IPS-20b (cell line): ENCODE measurements around the gene DEPP1.

Experiments
- H3K27ac ChIP-seq: one replicate; pipeline ENCODE4 v1.5.1; 2013; ENCODE audit warnings: low read length
- H3K27me3 ChIP-seq: 2 replicates; pipeline ENCODE4 v1.6.1; 2013; ENCODE audit warnings: mild to moderate bottlenecking, low read length, inconsistent platforms; ENCODE audit not compliant: insufficient read depth
- H3K36me3 ChIP-seq: 2 replicates; pipeline ENCODE4 v1.6.1; 2013; ENCODE audit warnings: low read depth, mild to moderate bottlenecking, inconsistent platforms, low read length, moderate library complexity; ENCODE audit not compliant: insufficient read depth
- H3K4me1 ChIP-seq: 2 replicates; pipeline ENCODE4 v1.6.1; 2013; ENCODE audit warnings: mild to moderate bottlenecking, control low read depth, inconsistent platforms, low read length, moderate library complexity; ENCODE audit not compliant: insufficient read depth
- H3K4me3 ChIP-seq: 2 replicates; pipeline ENCODE4 v1.5.1; 2013; ENCODE audit warnings: mild to moderate bottlenecking, low read length, inconsistent platforms
- H3K9ac ChIP-seq: 2 replicates; pipeline ENCODE4 v1.6.1; 2013; ENCODE audit warnings: low read depth, mild to moderate bottlenecking, inconsistent platforms, low read length, moderate library complexity
- H3K9me3 ChIP-seq: 2 replicates; pipeline ENCODE4 v1.6.1; 2013; ENCODE audit warnings: mild to moderate bottlenecking, low read depth, low read length, inconsistent platforms; ENCODE audit not compliant: insufficient read depth

DEPP1 gene

DNA sequence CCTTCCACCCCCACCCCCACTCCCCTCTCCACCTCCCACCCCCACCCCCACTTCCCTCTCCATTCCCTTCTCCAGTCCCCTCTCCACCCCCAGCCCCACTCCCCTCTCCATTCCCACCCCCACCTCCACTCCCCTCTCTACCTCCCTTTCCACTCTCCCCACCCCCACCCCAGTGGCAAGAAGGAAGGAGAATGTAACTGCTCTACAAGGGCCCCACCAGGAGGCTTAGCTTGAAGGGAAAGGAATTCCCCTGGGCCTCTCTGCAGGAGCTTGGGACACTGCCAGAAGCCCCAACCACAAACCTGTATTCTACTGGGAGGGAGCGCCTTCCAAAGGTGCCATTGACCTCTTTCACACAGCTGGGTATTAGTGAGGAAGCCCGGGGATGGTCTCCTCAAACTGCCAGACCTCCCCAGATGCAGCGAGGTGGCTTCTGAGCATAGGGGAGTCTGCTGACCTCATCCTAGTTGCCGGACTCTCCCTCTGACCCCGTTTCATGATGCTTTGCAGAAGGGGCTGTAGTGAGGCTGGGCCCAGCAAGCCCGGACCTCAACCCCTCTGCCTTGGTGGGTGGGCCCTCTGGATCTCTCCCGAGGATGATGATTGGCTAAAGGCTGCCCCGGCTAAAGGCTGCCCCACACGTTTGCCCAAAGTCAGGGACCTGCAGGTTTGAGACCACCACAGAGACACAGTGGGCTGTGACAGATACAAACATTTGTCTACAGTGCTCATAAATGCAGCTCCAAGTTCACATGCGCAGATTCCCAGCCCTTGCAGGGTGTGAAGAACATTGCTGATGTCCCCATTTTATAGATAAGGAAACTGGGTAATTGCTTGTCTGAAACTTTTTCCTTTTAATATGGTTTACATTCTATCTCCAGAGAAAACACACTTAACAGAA is 2.9 kb downstream of the DEPP1 start:
- no peak overlapping the region for H3K27ac ChIP-seq
- H3K9me3 ChIP-seq, result no peaks in the 10 kb centered on the region
- peaks cover 4% of the 10 kb centered on the region for H3K27me3 ChIP-seq
- H3K36me3 ChIP-seq, result no peaks in the 10 kb centered on the region
- H3K4me3 ChIP-seq, result peak overlapping the region; percentile 48; the same call in 1 of the 2 replicates
- no peak overlapping the region; the same call in 1 of the 2 replicates for H3K9ac ChIP-seq
- peaks cover 40% of the 10 kb centered on the region; the same call in 1 of the 2 replicates for H3K4me1 ChIP-seq

DNA sequence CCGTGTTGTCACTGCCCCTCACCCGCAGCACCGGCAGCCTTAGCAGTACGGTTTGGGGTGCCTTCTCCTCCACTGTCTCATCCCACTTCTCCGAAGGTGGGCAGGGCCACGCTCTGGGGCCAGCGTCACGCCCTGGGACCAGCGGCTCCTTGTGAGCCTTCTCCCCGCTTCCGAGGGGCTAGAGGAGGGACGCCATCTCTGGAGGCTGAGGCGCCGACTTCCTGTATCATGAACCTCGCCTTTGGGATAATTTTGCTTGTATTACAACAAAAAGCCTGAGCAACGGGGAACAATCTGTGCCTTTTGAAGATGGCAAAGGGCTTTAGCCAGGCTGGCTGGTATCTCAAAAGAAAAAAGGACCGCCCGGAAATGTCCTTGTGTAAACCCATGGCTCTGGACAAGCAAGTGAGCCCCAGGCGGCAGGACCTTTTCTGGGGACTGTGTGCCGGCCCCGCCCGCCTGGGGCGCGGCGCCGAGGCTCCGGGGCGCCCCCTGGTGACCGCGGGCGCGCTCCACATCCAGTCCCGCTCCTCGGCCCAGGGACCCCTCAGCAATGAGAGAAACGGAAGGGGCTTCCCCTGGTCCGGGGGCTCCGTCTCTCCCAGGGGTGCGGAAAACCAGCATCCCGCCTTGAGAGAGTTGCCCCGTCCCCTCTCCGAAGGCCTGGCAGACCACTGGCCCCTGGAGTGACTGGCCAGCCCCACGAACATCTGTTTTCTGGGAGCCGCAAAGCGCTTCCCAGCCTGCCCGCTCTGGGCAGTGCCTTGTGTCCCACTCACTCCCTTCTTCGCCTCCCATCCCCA is 3.8 kb downstream of the DEPP1 start:
- H3K4me1 ChIP-seq, result peaks cover 32% of the 10 kb centered on the region; the same call in 1 of the 2 replicates
- no peak overlapping the region for H3K27ac ChIP-seq
- H3K4me3 ChIP-seq, result peak overlapping the region; percentile 71
- H3K36me3 ChIP-seq, result no peaks in the 10 kb centered on the region
- no peaks in the 10 kb centered on the region for H3K9me3 ChIP-seq
- H3K9ac ChIP-seq, result peak overlapping the region; percentile 75; the same call in 1 of the 2 replicates
- no peaks in the 10 kb centered on the region; the same call in 1 of the 2 replicates for H3K27me3 ChIP-seq

DNA sequence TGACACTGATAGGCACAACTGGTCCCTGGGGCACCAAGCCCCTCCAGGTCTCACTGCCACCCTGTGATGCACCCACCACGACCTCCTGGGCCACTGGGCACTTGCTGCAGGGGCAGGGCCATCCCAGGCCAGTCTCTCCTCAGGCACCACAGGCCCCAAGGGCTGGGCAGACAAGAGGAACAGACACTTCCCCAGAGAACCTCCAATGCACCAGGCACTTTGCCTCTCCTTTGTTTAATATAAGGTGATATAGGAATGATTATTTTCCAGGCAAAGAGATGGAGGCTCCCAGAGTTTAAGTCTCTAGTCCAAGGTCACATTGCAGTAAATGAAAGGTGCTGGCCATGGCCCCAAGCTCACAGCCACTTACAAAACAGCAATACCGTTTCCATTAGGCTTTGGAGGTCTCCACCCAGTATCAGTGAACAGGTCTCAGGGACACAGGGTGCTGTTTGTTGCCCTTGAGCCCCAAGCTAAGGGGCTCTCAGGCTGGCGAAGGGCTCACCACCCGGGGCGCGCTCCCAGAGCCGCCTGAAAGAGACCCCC is 4.5 kb downstream of the DEPP1 start:
- Histone ChIP-seq H3K9ac (peak overlapping the region; percentile 75; the same call in 1 of the 2 replicates), H3K9me3 (no peaks in the 10 kb centered on the region), H3K4me1 (peaks cover 28% of the 10 kb centered on the region; the same call in 1 of the 2 replicates), H3K27me3 (no peaks in the 10 kb centered on the region; the same call in 1 of the 2 replicates), H3K4me3 (peak overlapping the region; percentile 71; the same call in 1 of the 2 replicates), H3K27ac (no peak overlapping the region), H3K36me3 (no peaks in the 10 kb centered on the region)

GRCh38 chr10:44973323-44974081 is 5.1 kb downstream of the DEPP1 start:
- Histone ChIP-seq H3K4me1 (peaks cover 23% of the 10 kb centered on the region; the same call in 1 of the 2 replicates), H3K9ac (no peak overlapping the region), H3K27ac (no peak overlapping the region), H3K36me3 (no peaks in the 10 kb centered on the region), H3K27me3 (no peaks in the 10 kb centered on the region; the same call in 1 of the 2 replicates), H3K4me3 (peak overlapping the region; percentile 71; the same call in 1 of the 2 replicates), H3K9me3 (no peaks in the 10 kb centered on the region)

DNA sequence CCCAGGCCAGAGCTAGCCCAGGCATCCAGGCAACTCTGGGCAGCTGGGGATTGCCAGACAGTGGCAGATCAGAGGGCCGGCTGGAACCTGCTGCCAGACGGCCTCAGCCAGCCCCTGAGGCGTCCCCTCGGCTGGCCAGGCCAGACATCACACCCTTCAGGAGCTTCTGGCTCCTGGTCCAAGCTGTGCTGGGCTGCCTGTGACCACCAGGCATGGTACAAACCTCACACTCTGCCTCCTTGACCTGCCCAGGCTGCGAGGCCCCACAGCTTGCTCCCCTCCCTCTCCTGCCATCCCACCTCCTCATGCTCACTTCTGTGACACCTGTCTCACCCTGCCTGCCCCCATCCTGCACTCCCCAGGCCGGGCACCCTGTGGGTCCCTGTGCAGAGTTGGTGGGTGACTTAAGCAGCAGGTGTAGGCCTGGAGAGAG is 5.7 kb downstream of the DEPP1 start:
- peak overlapping the region; percentile 0; the same call in 1 of the 2 replicates for H3K4me3 ChIP-seq
- peaks cover 21% of the 10 kb centered on the region; the same call in 1 of the 2 replicates for H3K4me1 ChIP-seq
- H3K9ac ChIP-seq, result no peak overlapping the region
- H3K27me3 ChIP-seq, result no peaks in the 10 kb centered on the region; the same call in 1 of the 2 replicates
- no peaks in the 10 kb centered on the region for H3K9me3 ChIP-seq
- H3K36me3 ChIP-seq, result no peaks in the 10 kb centered on the region
- H3K27ac ChIP-seq, result no peak overlapping the region

DNA sequence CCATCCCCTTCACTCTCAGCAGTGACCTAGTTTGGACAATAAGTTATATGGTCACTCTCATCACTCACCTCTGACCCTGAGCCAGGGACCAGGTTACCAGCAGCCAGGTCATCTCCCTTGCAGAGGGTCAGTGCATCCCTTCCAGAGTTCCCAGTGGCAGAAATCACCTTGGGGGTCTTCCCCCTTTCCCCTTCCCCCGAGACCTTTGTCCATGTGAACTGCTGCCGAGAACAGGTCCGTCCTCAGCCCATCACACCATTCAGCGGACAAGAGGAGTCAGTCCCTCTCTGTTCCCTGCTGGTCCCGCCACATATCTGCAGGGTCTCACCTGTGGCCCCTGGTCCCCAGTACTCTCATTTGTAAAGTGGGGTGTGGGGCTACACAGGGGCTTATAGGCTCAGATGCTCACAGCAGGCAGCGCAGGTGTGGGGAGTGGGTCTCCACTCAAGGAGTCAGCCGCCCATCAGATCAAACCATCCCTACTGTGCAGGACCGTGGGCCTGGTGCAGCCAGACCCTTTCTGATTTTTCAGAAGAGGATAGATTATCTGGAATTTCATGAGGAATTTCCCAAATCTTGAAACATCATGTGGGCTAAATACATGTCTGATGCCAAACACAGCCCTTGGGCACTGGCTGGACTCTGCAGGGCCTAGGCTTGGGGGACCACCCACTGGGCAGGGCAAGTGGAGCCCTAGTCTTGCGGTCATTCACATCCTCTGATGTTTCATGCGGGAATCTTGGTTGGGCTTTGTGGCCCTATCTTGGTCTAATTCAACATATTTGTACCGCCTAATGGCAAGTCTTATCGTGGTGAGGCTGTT is 6.5 kb downstream of the DEPP1 start:
- no peak overlapping the region for H3K4me3 ChIP-seq
- no peak overlapping the region for H3K27ac ChIP-seq
- H3K9me3 ChIP-seq, result no peaks in the 10 kb centered on the region
- H3K4me1 ChIP-seq, result peaks cover 21% of the 10 kb centered on the region; the same call in 1 of the 2 replicates
- H3K27me3 ChIP-seq, result no peaks in the 10 kb centered on the region; the same call in 1 of the 2 replicates
- no peak overlapping the region for H3K9ac ChIP-seq
- H3K36me3 ChIP-seq, result no peaks in the 10 kb centered on the region

- Histone ChIP-seq H3K9me3 (no peaks in the 10 kb centered on the region), H3K9ac (no peak overlapping the region), H3K4me3 (no peak overlapping the region), H3K36me3 (no peaks in the 10 kb centered on the region), H3K4me1 (peaks cover 21% of the 10 kb centered on the region; the same call in 1 of the 2 replicates), H3K27me3 (no peaks in the 10 kb centered on the region; the same call in 1 of the 2 replicates), H3K27ac (no peak overlapping the region)
Observed at GRCh38 chr10:44971434-44971833, 7.2 kb downstream of the DEPP1 start.

- Histone ChIP-seq H3K27ac (no peak overlapping the region), H3K9ac (no peak overlapping the region), H3K36me3 (no peaks in the 10 kb centered on the region), H3K4me1 (peaks cover 20% of the 10 kb centered on the region; the same call in 1 of the 2 replicates), H3K4me3 (no peak overlapping the region), H3K9me3 (no peaks in the 10 kb centered on the region), H3K27me3 (no peaks in the 10 kb centered on the region)
Observed at GRCh38 chr10:44970812-44971395, 7.7 kb downstream of the DEPP1 start.

DNA sequence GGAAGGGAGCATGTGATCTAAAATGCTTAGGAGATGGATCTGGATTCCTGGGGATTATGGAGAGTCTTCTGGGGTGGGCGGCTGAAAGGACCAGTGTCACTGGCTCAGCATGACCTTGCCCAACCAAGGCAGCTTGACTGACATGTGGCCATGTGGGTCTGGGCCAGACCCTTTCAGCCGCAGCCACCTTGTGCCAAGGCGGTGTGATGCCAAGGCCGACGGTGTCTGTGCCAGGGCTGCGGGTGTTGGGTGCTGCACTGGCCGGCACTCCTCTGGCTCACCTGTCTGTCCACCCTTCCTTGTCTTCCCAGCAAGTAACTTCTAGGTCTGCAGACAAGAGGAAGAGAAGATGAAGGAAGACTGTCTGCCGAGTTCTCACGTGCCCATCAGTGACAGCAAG is 8.8 kb downstream of the DEPP1 start:
- H3K4me1 ChIP-seq, result peaks cover 26% of the 10 kb centered on the region; the same call in 1 of the 2 replicates
- no peaks in the 10 kb centered on the region for H3K27me3 ChIP-seq
- H3K9me3 ChIP-seq, result no peaks in the 10 kb centered on the region
- H3K9ac ChIP-seq, result no peak overlapping the region
- no peak overlapping the region for H3K27ac ChIP-seq
- H3K4me3 ChIP-seq, result no peak overlapping the region
- no peaks in the 10 kb centered on the region for H3K36me3 ChIP-seq
